HK-2 (cell line): Measurements from ENCODE around the gene TMEM178A.
"Not testable (repeated sequence)": the region's sequence is repeated elsewhere in the genome, so short reads cannot be mapped to it uniquely, and the experiment has no call there.

Experiments used
- DNase-seq: peaks from one replicate; pipeline ENCODE4 v3.0.0-alpha.2; 2018; ENCODE audit not compliant: unreplicated experiment

Gene TMEM178A

DNA sequence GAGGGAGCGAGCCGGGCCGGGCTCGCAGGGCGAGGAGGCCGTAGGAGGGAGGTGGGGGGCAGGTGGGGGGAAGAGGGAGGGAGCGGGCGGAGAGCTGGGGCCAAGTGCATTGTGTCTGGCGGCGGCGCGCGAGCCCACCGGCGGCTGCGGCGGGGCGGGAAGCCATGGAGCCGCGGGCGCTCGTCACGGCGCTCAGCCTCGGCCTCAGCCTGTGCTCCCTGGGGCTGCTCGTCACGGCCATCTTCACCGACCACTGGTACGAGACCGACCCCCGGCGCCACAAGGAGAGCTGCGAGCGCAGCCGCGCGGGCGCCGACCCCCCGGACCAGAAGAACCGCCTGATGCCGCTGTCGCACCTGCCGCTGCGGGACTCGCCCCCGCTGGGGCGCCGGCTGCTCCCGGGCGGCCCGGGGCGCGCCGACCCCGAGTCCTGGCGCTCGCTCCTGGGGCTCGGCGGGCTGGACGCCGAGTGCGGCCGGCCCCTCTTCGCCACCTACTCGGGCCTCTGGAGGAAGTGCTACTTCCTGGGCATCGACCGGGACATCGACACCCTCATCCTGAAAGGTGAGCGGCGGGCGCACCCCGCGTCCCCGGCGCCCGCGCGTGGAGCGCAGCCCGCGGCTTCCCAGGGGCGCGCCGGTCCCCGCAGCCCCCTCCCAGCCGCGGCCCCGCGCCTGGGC is at the start of gene TMEM178A:
TSS of gene TMEM178A (plus strand) at position 107 of the 680 bp plus-strand sequence. CDS start at position 165, 58 bp downstream.
- DNase-seq: no peak

DNA sequence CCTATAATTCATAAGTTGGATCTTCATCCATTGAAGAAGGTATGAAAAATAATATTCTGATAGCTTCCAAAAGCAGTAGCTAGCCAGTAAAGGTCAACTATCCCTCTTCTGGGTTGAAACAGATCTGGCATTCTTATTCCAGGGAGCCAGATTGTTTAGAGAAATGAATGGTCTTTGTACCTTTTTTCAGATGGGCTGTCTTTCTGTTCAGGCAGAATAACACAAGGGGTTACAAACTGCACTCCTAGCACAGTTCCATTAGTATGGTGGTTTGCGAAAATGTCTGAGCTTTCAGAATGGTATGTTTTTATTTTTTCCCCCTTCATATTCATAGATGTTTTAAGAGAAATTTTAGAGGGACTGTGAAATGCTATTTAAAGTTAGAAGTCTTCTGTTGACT is 47.5 kb upstream of the TMEM178A start:
- DNase-seq: no peak

DNA sequence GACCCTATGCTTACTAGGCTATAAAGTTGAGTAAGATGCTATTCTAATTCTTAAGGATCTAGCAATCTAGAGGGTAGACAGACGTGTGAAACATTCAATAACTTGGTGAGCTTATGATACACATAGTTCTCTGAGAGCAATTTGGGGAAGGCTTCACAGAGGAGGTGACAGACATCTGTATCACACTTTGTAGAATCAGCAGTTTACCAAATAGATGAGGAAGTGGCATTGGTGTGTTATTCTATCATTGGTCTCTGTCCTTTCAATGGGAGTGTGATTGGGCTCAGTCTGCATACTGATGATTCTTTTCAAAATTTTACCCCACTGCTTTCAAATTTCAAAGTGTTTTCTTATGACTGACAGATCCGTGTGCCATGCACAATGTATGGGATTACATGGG is 47.0 kb upstream of the TMEM178A start:
- no peak for DNase-seq

DNA sequence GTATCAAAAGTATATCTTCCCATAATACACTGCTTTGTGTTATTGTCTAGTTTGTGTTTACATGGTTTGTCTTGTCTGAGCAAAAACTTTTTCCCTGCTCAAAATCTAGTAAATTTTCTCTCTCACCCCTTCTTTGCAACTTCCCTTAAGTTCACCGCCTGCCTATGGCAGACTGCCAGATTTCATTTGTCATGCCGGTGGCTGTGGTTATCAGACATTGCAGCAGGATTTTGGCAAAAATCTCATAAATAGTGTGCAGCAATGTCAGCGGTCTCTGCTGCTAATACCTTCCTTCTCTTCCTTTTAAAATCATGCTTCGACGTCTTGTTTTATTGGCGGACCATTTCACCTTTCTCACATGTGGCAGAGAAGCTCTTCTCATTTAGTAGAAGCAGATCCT is 45.6 kb upstream of the TMEM178A start:
- peak; percentile 14 for DNase-seq

DNA sequence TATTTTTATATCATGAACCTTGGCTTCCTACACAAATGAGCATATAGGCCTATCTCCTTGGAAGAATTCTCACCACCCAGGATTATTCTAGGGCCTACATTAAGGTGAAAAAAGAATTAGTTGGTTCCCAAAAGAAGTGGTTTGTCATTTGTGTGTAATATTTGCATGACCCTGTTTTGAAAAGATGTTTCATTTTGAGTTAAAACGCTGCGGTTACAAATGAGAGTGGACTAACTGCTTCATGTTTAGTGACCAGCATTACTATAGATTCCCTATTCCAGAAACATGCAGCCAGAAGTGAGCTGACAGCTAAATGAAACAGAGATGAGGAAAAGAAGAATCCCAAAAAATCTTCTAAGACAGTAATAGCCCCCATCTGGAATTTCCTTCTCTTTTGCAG is 44.1 kb upstream of the TMEM178A start:
- no peak for DNase-seq

DNA sequence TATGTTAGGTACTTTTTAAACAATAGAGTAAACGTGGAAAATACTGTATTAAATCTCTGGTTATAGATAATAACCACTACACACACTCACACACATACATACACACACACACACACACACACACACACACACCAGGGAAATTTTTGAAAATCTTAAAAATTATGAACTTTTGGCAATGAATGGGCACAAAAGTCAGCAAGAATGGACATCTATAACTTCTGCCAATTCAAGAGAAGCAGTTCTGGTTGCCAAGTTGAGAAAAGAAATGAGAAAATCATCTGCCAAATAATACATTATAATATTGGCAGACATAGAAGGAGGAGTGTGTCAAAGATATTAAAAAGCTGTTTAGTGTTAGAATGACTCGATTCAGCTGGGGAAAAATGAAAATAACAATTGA is 42.9 kb upstream of the TMEM178A start:
- no peak for DNase-seq

DNA sequence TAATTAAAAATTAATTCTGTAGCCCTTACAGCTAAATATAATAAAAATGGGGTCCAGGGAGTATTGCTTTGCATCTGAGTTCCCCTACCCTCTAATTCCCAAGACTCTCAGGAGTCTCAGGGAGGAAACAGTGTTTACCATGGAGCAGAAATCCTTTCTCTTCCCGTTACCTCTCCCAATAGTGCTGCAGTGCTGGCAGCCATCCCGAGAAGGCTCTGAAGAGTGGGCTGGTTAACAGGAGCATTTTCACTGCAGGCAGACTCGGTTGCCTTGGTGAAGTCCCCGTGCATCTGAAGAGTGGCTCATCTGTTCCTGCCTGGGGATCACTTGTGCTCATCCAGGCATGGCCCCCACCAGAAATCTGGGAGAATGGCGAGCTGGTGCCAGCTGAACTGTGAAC is 41.8 kb upstream of the TMEM178A start:
- no peak for DNase-seq

DNA sequence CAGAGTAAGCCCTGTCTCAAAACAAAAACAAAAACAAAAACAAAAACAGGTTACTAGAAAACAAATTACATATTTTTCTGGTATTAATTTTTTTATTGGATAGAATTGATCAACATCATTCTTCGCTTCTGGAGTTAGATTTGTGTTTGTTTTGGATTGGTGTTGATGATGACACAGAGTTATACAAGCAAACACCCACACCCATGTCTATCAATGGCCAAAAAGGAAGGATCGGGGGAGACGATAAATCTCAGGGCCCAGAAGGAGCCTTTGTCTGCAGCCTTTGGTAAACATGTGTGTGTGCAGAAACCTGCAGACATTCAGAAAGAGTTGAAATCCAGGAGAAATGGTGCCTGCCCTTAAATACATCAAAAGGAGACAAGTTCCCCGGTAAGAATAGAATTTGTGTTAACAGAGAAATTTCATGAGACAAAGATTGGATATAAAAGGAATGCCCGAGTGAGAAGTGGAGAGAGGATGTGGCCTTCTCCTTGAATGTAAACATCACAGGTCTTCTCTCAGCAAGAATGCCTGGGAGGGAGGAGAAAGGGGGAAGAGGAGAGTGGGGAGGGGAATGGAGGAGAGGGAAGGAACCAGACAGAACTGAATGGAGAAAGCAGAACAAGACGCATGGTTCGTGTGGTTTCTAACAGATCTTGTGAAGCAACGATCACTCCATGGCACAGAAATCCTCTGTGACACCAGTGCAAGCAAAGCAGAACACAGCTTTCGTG is 40.4 kb upstream of the TMEM178A start:
- DNase-seq: no peak

DNA sequence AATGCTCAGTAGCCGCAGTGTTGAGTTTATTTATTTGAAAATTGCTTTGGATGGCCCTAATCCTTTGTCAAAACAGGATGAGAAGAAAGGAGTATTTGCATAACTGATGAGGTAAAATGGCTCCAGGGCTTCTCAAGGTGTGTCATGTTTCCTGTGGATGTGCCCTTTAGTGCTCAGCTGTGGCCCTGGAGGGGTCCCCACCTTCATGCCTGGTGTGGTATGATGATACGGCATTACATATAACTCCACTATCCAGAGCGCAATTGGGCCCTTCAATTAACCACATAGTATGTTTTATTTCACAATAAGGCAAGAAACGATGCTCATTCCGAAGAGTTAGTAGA is 39.8 kb upstream of the TMEM178A start:
- DNase-seq: no peak

DNA sequence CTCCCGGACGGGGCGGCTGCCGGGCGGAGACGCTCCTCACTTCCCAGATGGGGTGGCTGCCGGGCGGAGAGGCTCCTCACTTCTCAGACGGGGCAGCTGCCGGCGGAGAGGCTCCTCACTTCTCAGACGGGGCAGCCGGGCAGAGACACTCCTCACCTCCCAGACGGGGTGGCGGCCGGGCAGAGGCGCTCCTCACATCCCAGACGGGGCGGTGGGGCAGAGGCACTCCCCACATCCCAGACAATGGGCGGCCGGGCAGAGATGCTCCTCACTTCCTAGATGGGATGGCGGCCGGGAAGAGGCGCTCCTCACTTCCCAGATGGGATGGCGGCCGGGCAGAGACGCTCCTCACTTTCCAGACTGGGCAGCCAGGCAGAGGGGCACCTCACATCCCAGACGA is 37.4 kb upstream of the TMEM178A start:
- DNase-seq: not testable (repeated sequence)

DNA sequence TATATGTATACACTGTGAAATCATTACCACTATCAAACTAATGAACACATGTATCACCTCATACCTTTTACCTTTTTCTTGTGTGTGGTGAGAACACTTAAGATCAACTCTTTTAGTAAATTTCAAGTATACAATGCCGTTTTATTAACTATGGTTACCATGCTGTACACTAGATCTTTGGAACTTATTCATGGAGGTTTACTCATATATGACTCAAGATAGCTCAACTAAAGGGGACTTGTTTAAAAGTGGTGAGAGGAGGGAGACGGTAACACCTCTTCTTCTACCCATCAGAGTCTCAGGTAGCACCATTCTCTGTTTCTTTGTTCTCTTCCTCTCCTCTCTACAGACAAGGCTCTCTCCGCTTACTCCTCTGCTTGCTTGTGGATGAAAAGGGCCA is 36.1 kb upstream of the TMEM178A start:
- DNase-seq: no peak

DNA sequence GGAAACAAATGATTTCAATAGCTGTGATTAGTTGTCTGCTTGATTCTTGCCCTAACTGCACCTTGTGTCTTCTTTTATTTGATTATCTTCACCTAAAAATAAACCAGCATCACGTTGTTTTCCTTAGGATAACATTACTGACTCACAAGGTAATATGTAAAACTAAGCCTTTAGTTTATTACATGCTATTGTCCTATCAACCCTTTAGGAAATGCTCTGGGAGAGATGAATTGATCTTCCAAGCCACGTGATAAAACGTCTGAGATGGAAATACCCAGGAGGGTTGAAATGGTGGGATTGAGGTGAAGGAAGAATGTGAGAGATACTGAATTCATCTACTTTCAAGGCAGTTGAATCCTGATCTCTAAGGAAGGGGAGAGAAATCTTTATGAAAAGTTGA is 34.5 kb upstream of the TMEM178A start:
- DNase-seq: no peak

DNA sequence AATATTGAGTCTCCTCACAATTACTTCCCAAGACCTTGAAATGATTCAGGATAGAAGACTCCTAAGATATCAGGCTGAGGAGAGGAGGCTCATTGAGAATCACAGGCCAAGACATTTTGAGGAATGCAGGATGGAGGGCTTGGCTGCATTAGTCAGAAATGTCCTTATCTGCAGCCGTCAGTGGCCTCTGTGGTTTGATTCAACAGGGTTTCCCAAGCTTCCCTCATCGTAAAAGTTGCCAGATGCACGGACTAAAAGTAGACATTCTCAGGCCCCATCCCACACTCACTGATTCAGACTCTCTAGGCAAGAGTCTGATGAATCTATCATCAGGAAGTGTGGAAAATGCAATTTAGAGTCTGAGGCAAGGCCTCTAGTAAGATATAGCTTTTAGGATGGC is 34.0 kb upstream of the TMEM178A start:
- DNase-seq: no peak

DNA sequence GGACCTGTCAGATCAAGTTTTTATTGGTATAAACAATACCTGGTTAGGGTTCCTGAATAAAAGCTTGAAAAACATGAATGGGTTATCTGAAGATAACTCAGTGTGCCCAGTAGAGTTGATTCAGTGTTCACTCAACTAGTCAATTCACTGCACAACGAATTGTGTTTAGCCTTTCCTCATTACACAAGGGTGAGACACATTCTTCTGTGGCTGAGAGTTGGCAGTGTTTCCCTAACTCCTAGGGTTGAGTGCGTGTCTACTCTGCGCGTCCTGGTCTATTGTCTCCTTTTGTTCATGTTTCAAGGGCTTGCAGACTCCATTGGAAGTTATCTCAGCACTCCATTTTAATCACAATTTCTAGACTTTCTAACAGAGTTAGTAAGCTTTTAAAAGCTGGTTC is 32.8 kb upstream of the TMEM178A start:
- no peak for DNase-seq

DNA sequence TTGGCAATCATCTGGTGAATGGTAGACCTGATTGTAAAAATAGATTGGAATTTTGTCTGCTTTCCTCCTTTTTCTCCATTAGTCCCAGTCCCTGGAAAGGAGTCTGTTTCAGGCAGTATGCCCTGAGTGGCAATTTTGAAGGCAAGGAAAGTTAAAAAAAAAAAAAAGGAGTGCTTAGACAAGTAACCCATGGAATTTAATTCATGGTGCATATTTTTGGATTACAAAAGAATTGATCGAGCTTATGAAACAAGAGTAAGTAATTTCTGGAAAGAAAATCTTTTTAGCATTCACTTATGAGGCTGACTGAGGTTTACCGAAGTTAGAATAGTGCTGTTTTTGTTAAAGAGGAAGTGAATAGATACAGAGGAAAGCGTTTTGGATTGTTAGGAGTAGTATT is 29.4 kb upstream of the TMEM178A start:
- DNase-seq: no peak

DNA sequence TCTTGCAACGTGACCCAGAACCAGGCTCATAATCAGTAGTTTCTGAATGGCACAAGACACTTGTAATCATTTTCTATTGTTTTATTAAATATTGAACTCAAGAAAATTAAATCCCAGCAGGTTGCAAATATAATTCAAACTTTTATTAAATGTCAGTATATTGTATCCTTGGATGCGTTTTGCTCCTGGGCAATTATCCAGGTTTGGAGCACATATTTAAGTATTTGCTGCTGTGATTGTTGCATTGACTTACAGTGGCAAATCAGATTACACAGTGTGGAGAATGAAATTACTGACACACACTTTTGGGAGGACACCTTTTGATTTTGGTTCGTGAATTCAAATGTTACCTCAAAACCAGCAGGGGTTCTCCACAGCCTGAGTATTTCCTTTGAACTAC is 27.1 kb upstream of the TMEM178A start:
- DNase-seq: no peak

DNA sequence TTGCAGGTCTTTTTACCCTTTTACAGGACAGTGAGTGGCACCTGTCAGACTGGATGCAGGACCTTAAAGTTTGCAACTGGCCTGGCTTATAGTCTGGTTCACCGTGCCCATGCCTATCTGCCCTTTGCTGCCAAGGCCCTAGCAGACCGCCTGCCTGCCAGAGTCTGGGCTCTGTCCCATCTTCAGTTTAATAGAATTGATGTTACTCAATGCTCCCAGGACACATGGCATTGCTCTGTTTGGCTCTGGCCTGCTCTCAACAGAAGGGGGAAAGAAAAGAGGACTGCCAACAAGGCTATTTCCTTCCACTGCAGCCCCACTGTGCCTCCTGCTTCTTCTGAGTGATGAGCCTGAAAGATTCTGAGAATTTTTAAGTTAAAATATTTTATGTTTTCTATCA is 25.6 kb upstream of the TMEM178A start:
- no peak for DNase-seq

DNA sequence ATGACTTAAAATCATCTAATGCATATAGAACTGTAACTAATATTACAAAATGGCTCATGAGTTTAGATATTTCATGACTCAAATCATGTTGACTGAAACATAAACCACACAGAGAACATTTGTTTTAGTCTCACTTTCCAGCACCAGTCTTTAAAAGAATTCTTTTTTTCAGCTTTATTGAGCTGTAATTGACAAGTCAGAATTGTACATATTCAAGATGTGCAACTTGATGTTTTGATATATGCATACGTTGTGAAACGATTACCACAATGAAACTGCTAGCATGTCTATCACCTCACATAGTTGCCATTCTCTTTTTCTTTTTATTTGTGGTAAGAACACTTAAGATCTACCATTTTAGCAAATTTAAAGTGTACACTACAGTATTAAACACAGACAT is 25.0 kb upstream of the TMEM178A start:
- no peak for DNase-seq

DNA sequence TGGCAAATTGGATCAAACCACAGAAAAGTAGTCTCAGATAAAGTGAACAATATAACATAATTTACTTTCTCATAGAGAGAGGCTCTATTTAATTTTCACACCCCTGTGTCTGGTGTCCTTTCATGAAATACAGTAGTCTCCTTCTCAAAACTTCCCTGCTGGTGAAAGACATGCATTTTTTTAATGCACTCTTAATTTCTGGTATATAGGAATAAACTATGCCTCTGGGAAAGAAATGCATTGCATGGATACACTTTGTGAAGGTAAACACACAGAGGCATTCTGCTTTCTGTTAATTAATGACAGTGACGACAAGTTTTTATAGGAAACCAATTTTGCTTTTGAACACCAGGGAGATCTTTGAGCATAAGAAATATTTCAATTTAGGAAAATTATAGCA is 24.1 kb upstream of the TMEM178A start:
- no peak for DNase-seq

DNA sequence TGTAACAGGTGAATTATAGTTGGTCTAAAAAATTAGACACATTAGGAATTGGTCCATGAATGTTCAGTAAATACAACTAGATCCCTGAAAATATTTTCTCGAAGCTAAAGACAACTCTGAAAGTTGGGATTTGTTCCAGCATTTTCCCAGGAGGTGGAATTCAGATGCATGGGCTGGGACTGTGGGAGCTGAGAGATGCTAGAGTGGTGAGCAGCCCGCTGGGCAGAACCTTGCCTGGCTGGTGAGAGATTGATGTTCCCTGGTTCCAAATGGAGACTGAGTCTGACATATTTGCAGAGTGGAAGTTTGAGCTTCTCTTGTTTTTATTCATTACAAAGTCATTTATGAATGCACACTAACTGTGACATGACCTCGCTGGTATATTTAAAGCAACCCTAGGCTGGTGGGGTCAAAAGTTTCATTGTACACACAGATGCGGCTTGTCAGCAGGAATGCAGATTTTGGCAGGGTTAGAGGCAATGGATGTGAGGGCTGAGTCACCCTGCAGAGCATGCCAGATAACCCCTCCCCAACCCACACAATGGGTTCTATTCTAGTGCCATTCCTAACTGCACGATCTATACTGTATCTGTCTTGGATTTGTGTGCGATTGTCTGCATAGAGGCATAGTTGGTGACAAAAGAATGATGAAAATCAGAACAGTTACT is 23.5 kb upstream of the TMEM178A start:
- no peak for DNase-seq

DNA sequence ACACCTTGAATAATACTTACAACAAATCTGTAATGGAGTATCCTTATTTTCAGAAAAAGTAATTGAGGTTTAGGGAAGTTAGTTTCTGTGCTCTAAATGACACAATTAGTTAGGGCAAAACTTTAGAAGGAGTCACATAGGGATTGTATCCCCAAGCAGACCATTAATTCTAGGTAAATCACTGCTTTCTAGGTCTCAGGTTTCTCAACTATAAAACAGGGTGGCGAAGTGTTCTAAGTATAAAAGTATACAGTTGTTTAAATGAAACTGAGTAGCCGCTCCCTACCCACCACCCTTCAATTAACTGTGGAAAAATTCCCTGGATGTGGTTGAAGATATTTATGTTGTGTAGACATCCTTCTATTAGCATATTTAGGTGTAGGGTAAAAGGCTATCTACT is 19.9 kb upstream of the TMEM178A start:
- no peak for DNase-seq

DNA sequence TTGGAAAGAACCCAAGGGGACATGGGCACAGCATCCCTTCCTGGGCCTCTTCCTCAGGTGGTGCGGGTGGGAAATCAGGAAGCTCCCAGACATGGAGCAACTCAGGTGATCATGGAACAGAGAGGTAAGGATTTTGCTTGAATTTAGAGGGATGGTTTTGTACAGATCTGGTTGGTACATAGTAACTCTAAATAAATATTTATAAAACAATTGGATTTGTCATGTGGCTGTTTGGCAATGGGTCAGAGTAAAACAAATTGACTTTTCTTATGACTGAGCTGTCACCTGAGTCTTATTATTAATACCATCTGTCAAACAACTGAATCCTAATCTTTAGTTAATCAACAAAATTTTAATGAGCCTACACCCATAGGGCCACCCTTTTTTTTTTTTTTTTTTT is 19.4 kb upstream of the TMEM178A start:
- no peak for DNase-seq

DNA sequence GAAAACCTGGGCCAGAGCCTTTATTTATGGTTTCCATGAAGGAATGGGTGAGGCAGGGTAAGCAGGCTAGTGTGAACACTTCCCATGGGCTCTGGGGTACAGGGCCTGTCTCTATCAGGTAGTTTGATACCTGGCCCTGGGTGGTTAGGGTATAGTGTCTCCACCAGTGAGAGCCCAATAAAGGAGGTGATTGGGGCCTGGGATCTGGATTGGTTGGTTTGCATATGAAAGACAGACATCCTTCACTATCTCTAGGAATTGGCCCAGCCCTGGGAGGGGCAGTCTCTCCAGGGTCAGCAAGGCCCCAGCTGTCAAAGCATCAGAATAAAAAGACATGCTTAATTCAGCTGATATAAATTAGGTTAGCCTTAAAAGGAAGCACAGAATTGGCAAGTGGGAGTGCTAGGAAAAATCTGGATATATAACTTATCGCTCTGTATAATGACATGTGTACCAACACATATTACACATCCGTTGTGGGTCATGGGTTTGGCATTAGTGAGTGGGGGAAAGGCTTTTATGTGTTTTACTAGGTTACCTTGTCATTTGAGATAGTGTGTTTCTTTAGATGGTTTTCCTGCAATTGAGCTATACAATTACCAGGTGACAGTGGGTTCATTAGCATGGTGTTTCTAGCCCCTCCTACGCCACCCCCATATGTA is 18.5 kb upstream of the TMEM178A start:
- no peak for DNase-seq
